Esophagus muscularis mucosa (tissue), 2 donors: ENCODE results near the gene ENG.

ENCODE experiments used
- POLR2A ChIP-seq: fragments of 450-650 bp; IDR thresholded peaks from one replicate; pipeline ENCODE4 v1.6.1; 2017; ENCODE audit warnings: antibody characterized with exemption, moderate library complexity, mild to moderate bottlenecking, low read depth
- POLR2AphosphoS5 ChIP-seq, 2 donors: sonication (generic); formaldehyde crosslinking; IDR thresholded peaks; one replicate each; pipeline ENCODE4 v1.6.1; 2017; ENCODE audit warnings: antibody characterized with exemption in 2 of 2

- TF ChIP-seq POLR2AphosphoS5 (IDR thresholded peaks at IDR 0.05) (no peak), POLR2A (no peak)
These were observed 67.7 kb downstream of the ENG start for GRCh38 chr9:127786773-127787104.
